ENCODE results near the gene TICRR. TPM values are rescaled to one million over a fixed set of nuclear protein-coding genes. Genes with fewer than 3 reads are reported as not detected.

The TICRR gene
- total and polyA plus RNA-seq, 2 of the 8 experiments (the other 6 are each of a cell fraction or from before 2014, with no cell fraction given) = 13.1 to 34.8 TPM

- H3K79me1 ChIP-seq (ENCODE audit: low read depth, low read length) = no peaks in the 10 kb centered on the region
- no peak overlapping the region for H3K14ac ChIP-seq (ENCODE audit: insufficient read length)
- no peak overlapping the region for H2AK5ac ChIP-seq (ENCODE audit: low read depth, low read length)
- H2BK20ac ChIP-seq (ENCODE audit: low read length) = no peak overlapping the region
- no peak overlapping the region for H3K18ac ChIP-seq (ENCODE audit: extremely low read depth, low read length)
- H3K36me3 ChIP-seq (ENCODE audit: control insufficient read depth in 2 of 4, insufficient read depth in 4 of 4, low read length in 3 of 4) = no peaks in the 10 kb centered on the region
- POLR2A ChIA-PET (ENCODE audit: partially characterized antibody) = no interaction called here
- no peak overlapping the region for H3K4me2 ChIP-seq (ENCODE audit: insufficient read depth in 1 of 2, low read depth in 2 of 2, low read length in 2 of 2)
- WGBS, 2 experiments (ENCODE audit: extremely low coverage in 1 of 2, insufficient coverage in 1 of 2, insufficient read length in 1 of 2, insufficient replicate concordance in 2 of 2, low coverage in 1 of 2, low lambda C conversion rate in 2 of 2, missing lambda C conversion rate in 1 of 2) = 76% methylated on average over 4 of the region's 4 CpGs; no CpG with 5 or more reads in 1 of the 2 experiments
- no peaks in the 10 kb centered on the region for H3K23me2 ChIP-seq (ENCODE audit: low read depth, low read length)
- FAIRE-seq = no peak
- no peak overlapping the region for H2BK120ac ChIP-seq (replicated peaks; ENCODE audit: low read depth, low read length)
- no peak overlapping the region for H2BK15ac ChIP-seq (ENCODE audit: low read length)
- H3K9ac ChIP-seq (replicated peaks in 1 of 4; ENCODE audit: extremely low read depth in 1 of 4, low read depth in 3 of 4, low read length in 3 of 4) = no peak overlapping the region
- H3K4me1 ChIP-seq (replicated peaks in 1 of 4; ENCODE audit: control insufficient read depth in 3 of 4, insufficient read depth in 4 of 4, low read length in 3 of 4) = no peaks in the 10 kb centered on the region
- no peak overlapping the region for H3K27ac ChIP-seq (ENCODE audit: low read depth, low read length)
- H4K91ac ChIP-seq (replicated peaks; ENCODE audit: insufficient read length, low read length) = no peak overlapping the region
- TF ChIP-seq SIX5 (IDR thresholded peaks at IDR 0.05; ENCODE audit: low read depth, low read length) = no peak
- no peak for TF ChIP-seq CTCF (IDR thresholded peaks at IDR 0.05; ENCODE audit: control extremely low read depth in 1 of 3, insufficient read depth in 1 of 3, low read depth in 1 of 3, low read length in 3 of 3)
- no peak for TF ChIP-seq PHF8 (conservative IDR thresholded peaks at IDR 0.05; ENCODE audit: low read depth, low read length)
- no peak for TF ChIP-seq SAP30 (IDR thresholded peaks at IDR 0.05; ENCODE audit: insufficient read depth, insufficient replicate concordance, low read length)
- TF ChIP-seq RXRA (IDR thresholded peaks at IDR 0.05; ENCODE audit: insufficient read depth, low read depth, low read length) = no peak
- no peak for TF ChIP-seq ATF2 (IDR thresholded peaks at IDR 0.05; ENCODE audit: low read length)
- no peak for TF ChIP-seq SUZ12 (IDR thresholded peaks at IDR 0.05; ENCODE audit: low read length)
- no peak for TF ChIP-seq BRCA1 (IDR thresholded peaks at IDR 0.05; ENCODE audit: low read depth, low read length)
- TF ChIP-seq KDM5A (IDR thresholded peaks at IDR 0.05; ENCODE audit: low read length) = no peak
- no peak for TF ChIP-seq CREB1 (IDR thresholded peaks at IDR 0.05)
- H3K4me3 ChIP-seq (ENCODE audit: extremely low read depth in 1 of 4, insufficient read depth in 2 of 4, low read depth in 3 of 4, low read length in 4 of 4) = no peak overlapping the region
- no peaks in the 10 kb centered on the region for H4K20me1 ChIP-seq (replicated peaks in 1 of 2; ENCODE audit: control insufficient read depth in 1 of 2, insufficient read depth in 2 of 2, low read length in 2 of 2)
- DNase-seq (ENCODE audit: low read depth in 1 of 2, low spot score in 2 of 2) = no peak
- CTCF ChIA-PET (ENCODE audit: partially characterized antibody) = interaction anchor here (11.9 kb wide), 1 partner anchor 59 kb away, joined by 126 read pairs; the partner anchor contains the start of gene RHCG
- no peak overlapping the region for H2BK12ac ChIP-seq (ENCODE audit: low read depth, low read length)
- H3K9me3 ChIP-seq (ENCODE audit: insufficient read depth in 2 of 2, low read depth in 1 of 2, low read length in 1 of 2) = no peaks in the 10 kb centered on the region
- H4K8ac ChIP-seq (ENCODE audit: extremely low read depth, insufficient read depth, low read length) = no peak overlapping the region
- no peak overlapping the region for H2BK5ac ChIP-seq (ENCODE audit: low read depth, low read length)
- no peaks in the 10 kb centered on the region for H3K27me3 ChIP-seq (replicated peaks in 1 of 4; ENCODE audit: control insufficient read depth in 3 of 4, extremely low read depth in 1 of 4, insufficient read depth in 3 of 4, low read length in 3 of 4)
- no peak overlapping the region for H4K5ac ChIP-seq (ENCODE audit: insufficient read length, low read depth, low read length)
- 0 out of 2 replicates have a peak overlapping the region, but pooled peaks have one; percentile 36 for H2AFZ ChIP-seq (ENCODE audit: low read length)
- H3K79me2 ChIP-seq (ENCODE audit: control insufficient read depth in 1 of 2, insufficient read depth in 2 of 2, low read length in 2 of 2) = no peaks in the 10 kb centered on the region
- no peak overlapping the region for H3K23ac ChIP-seq (ENCODE audit: insufficient read length)
- no peak overlapping the region for H3K4ac ChIP-seq (replicated peaks; ENCODE audit: insufficient read length, low read depth, low read length)
- no peak overlapping the region for H3K56ac ChIP-seq (replicated peaks; ENCODE audit: insufficient read length, low read depth, low read length)
These were observed 23.7 kb upstream of the TICRR start for GRCh38 chr15:89551550-89551949.
